ENCODE measurements around the gene NCAPD2.

NCAPD2 gene

DNA sequence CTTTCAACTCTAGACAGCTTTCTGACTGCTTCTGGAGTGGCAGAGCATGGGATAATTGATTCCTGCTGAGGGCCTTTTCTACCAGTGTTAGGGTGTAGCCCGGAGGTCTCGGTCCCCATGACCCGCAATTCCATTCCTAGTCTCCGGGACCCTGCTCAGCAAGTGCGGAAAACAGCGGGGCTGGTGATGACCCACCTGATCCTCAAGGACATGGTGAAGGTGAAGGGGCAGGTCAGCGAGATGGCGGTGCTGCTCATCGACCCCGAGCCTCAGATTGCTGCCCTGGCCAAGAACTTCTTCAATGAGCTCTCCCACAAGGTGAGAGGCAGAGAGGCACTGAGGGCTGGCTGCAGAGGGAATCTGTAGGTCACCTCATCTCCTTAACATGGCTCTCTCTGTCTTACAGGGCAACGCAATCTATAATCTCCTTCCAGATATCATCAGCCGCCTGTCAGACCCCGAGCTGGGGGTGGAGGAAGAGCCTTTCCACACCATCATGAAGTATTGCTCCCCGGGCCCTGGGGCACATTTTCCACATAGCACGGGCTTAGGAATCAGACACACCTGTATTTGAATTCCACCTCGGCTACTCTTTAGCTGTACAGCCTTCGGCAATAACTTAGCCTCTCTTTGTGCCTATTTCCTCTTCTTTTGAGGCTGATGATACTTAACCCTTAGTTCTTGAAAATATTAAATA lies 34.8 kb downstream of the NCAPD2 start:
- no peak for DNase-seq (ENCODE audit: low spot score)
- TF ChIP-seq, protein P1, sequence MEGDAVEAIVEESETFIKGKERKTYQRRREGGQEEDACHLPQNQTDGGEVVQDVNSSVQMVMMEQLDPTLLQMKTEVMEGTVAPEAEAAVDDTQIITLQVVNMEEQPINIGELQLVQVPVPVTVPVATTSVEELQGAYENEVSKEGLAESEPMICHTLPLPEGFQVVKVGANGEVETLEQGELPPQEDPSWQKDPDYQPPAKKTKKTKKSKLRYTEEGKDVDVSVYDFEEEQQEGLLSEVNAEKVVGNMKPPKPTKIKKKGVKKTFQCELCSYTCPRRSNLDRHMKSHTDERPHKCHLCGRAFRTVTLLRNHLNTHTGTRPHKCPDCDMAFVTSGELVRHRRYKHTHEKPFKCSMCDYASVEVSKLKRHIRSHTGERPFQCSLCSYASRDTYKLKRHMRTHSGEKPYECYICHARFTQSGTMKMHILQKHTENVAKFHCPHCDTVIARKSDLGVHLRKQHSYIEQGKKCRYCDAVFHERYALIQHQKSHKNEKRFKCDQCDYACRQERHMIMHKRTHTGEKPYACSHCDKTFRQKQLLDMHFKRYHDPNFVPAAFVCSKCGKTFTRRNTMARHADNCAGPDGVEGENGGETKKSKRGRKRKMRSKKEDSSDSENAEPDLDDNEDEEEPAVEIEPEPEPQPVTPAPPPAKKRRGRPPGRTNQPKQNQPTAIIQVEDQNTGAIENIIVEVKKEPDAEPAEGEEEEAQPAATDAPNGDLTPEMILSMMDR (IDR thresholded peaks at IDR 0.05) = no peak
- H3K4me3 ChIP-seq = no peak overlapping the region
- no peak overlapping the region for H3K27ac ChIP-seq

DNA sequence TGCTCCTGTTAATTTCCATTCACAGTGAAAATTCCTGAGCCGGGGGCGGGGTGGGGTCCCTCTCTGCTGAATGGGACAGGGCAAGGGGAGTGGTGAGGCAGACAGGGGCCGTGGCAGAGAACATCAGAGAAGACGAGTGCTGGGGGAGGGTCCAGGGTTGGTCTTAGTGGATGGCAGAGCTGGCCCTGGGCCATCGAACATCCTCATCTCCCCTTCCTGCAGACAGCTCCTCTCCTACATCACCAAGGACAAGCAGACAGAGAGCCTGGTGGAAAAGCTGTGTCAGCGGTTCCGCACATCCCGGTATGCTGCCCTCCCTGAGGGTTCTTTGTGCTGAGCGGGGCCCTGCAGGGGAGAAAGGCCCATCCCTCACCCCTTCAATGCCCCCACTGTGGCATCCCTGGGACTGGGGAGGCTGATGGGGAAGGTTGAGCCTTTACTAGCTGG lies 35.4 kb downstream of the NCAPD2 start:
- DNase-seq (ENCODE audit: low spot score) = no peak

DNA sequence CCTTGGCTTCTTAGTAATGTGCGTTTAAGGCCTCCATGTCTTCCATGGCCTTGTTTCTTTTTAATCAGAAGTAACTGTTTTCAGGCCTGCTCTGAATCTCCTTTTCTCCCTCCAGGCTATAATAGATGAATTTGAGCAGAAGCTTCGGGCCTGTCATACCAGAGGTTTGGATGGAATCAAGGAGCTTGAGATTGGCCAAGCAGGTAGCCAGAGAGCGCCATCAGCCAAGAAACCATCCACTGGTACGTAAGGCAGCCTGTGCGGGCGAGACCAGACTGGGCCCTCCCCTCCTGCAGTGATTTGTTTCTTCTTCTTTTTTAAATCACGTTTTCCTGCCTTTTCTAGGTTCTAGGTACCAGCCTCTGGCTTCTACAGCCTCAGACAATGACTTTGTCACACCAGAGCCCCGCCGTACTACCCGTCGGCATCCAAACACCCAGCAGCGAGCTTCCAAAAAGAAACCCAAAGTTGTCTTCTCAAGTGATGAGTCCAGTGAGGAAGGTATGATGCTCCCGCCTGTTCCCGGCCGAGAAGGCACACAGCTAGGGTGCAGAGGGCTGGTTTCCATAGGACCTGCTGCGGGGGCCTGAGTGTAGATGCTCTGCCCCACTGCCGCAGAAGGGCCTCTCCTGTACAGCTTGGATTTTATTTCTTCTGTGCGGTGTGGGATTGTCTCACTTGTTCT lies 36.8 kb downstream of the NCAPD2 start:
- TF ChIP-seq, protein P1 (IDR thresholded peaks at IDR 0.05) = no peak
- no peak for DNase-seq (ENCODE audit: low spot score)
- Histone ChIP-seq H3K4me3 (no peak overlapping the region), H3K27ac (no peak overlapping the region)

More for the DNA sequence above, 35.4 kb downstream of the NCAPD2 start:
- TF ChIP-seq, protein P1 (IDR thresholded peaks at IDR 0.05) = no peak
- H3K27ac ChIP-seq = no peak overlapping the region
- no peak overlapping the region for H3K4me3 ChIP-seq

DNA sequence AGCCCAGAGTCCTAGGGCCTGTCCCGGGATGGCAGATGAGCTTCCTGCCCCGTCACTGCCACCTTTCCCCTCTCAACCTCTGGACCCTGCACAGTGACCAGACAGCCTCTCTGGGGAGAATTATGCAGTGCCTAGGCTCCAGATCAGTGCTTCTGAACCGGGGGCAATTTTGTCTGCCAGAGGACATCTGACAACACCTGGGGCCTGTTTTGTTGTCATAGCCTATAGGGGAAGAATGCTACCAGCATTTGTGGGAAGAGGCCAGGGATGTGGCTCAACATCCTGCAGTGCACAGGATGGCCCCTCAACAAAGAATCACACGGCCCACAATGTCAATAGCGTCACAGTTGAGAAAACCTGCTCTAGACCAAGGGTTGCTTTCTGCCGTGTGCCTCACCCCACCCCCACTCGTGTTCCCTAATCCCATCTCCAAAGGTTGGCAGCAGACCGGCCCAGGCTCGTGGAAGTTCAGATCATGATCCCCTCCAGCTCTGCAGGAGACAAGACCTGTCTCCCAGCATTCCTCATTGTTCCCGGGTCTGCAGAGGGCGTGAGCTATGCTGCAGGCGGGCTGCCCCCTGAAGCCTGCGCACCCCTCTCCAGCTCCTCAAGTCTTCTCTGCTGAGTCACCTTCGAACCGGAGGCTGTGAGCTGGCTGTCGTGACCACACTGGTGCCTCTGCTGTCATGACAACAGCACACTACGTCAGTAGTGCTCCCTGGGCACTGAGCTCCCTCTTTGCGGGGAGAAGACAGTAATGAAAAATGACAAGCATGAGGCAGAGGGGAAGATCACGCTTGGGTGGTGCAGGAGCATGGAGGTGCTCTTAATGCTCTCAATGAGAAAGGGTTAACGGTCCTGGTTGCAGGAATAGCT lies 38.4 kb downstream of the NCAPD2 start:
- peak; percentile 90 for DNase-seq (ENCODE audit: low spot score)
- TF ChIP-seq, protein P1 (IDR thresholded peaks at IDR 0.05) = no peak

DNA sequence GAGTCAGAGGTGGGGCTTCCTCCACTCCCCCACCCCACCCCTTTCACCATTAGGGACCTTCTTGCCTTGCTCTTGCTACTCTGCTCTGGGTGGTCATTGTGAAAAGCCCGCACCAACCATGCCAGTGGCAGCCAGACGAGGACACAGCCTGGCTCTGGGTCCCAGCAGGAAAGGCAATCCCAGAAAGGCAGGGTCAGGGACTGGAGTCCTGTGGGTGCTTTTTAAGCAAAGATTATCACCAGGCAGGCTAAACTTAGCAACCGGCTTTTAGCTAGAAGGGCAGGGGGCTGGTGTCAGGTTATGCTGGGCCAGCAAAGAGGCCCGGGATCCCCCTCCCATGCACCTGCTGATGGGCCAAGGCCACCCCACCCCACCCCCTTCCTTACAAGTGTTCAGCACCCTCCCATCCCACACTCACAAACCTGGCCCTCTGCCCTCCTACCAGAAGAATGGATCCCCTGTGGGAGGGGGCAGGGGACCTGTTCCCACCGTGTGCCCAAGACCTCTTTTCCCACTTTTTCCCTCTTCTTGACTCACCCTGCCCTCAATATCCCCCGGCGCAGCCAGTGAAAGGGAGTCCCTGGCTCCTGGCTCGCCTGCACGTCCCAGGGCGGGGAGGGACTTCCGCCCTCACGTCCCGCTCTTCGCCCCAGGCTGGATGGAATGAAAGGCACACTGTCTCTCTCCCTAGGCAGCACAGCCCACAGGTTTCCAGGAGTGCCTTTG lies 39.2 kb downstream of the NCAPD2 start:
- H3K27ac ChIP-seq = peak overlapping the region; percentile 96 to 99
- DNase-seq (ENCODE audit: low spot score) = peak; percentile 75
- TF ChIP-seq, protein P1 (IDR thresholded peaks at IDR 0.05) = no peak

More for the DNA sequence above, 38.4 kb downstream of the NCAPD2 start:
- peak overlapping the region; percentile 91 for H3K4me3 ChIP-seq
- H3K27ac ChIP-seq = peak overlapping the region; percentile 96 to 99

DNA sequence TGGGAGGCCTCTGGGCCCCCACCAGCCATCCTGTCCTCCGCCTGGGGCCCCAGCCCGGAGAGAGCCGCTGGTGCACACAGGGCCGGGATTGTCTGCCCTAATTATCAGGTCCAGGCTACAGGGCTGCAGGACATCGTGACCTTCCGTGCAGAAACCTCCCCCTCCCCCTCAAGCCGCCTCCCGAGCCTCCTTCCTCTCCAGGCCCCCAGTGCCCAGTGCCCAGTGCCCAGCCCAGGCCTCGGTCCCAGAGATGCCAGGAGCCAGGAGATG lies 39.7 kb downstream of the NCAPD2 start:
- peak; percentile 89 for DNase-seq (ENCODE audit: low spot score)
- Histone ChIP-seq H3K27ac (peak overlapping the region; percentile 96 to 99), H3K4me3 (peak overlapping the region; percentile 91)
- TF ChIP-seq, protein P1 (IDR thresholded peaks at IDR 0.05) = no peak

More for the DNA sequence above, 39.2 kb downstream of the NCAPD2 start:
- H3K4me3 ChIP-seq = peak overlapping the region; percentile 91
